ENCODE data around the gene SFRP5.

Gene SFRP5

GRCh38 chr10:97771913-97772823 is at the start of gene SFRP5:
Gene SFRP5, minus strand, starts transcription at chr10:97771999. Its CDS starts 166 bp downstream, at chr10:97771833.
- Histone ChIP-seq H3K9ac (no peak within 1 kb of the TSS), H3K4me3 (IDR thresholded peaks at IDR 0.05; ENCODE audit: insufficient read depth, low read depth, low read length) (no peak within 1 kb of the TSS)

GRCh38 chr10:97820096-97820704 is 48.4 kb upstream of the SFRP5 start:
- Histone ChIP-seq H3K9ac (no peak overlapping the region), H3K4me3 (IDR thresholded peaks at IDR 0.05; ENCODE audit: insufficient read depth, low read depth, low read length) (no peak overlapping the region), H3K27me3 (ENCODE audit: insufficient read depth, low read depth) (no peaks in the 10 kb centered on the region), H3K4me2 (no peak overlapping the region), H4K20me1 (ENCODE audit: insufficient read depth) (no peaks in the 10 kb centered on the region), H3K4me1 (ENCODE audit: low read depth, poor library complexity, severe bottlenecking) (no peaks in the 10 kb centered on the region), H3K36me3 (ENCODE audit: insufficient read depth) (no peaks in the 10 kb centered on the region), H3K79me2 (ENCODE audit: insufficient read depth, low read depth) (no peaks in the 10 kb centered on the region), H2AFZ (ENCODE audit: low read depth) (no peak overlapping the region), H3K27ac (no peak overlapping the region)
- no peak for TF ChIP-seq CTCF (conservative IDR thresholded peaks at IDR 0.05; ENCODE audit: low read depth, low read length)

More at GRCh38 chr10:97771913-97772823, at the start of gene SFRP5:
- Histone ChIP-seq H3K4me1 (ENCODE audit: low read depth, poor library complexity, severe bottlenecking) (no peaks in the 10 kb centered on the region), H4K20me1 (ENCODE audit: insufficient read depth) (no peaks in the 10 kb centered on the region), H3K36me3 (ENCODE audit: insufficient read depth) (no peaks in the 10 kb centered on the region), H3K27ac (no peak within 1 kb of the TSS), H3K79me2 (ENCODE audit: insufficient read depth, low read depth) (no peaks in the 10 kb centered on the region), H2AFZ (ENCODE audit: low read depth) (no peak within 1 kb of the TSS), H3K27me3 (ENCODE audit: insufficient read depth, low read depth) (peaks cover 15% of the 10 kb centered on the region; the same call in 1 of the 2 replicates), H3K4me2 (no peak within 1 kb of the TSS)
- TF ChIP-seq CTCF (conservative IDR thresholded peaks at IDR 0.05; ENCODE audit: low read depth, low read length): no peak

GRCh38 chr10:97818572-97818971 is 46.8 kb upstream of the SFRP5 start:
- Histone ChIP-seq H3K9ac (no peak overlapping the region), H4K20me1 (ENCODE audit: insufficient read depth) (no peaks in the 10 kb centered on the region), H3K27me3 (ENCODE audit: insufficient read depth, low read depth) (no peaks in the 10 kb centered on the region), H3K79me2 (ENCODE audit: insufficient read depth, low read depth) (no peaks in the 10 kb centered on the region), H3K4me2 (no peak overlapping the region), H3K36me3 (ENCODE audit: insufficient read depth) (no peaks in the 10 kb centered on the region), H2AFZ (ENCODE audit: low read depth) (no peak overlapping the region), H3K27ac (no peak overlapping the region), H3K4me3 (IDR thresholded peaks at IDR 0.05; ENCODE audit: insufficient read depth, low read depth, low read length) (no peak overlapping the region), H3K4me1 (ENCODE audit: low read depth, poor library complexity, severe bottlenecking) (no peaks in the 10 kb centered on the region)
- no peak for TF ChIP-seq CTCF (conservative IDR thresholded peaks at IDR 0.05; ENCODE audit: low read depth, low read length)

- H2AFZ ChIP-seq (ENCODE audit: low read depth): no peak overlapping the region
- no peaks in the 10 kb centered on the region for H3K4me1 ChIP-seq (ENCODE audit: low read depth, poor library complexity, severe bottlenecking)
- H3K4me3 ChIP-seq (IDR thresholded peaks at IDR 0.05; ENCODE audit: insufficient read depth, low read depth, low read length): no peak overlapping the region
- H3K36me3 ChIP-seq (ENCODE audit: insufficient read depth): no peaks in the 10 kb centered on the region
- no peak for TF ChIP-seq CTCF (conservative IDR thresholded peaks at IDR 0.05; ENCODE audit: low read depth, low read length)
- H3K27ac ChIP-seq: no peak overlapping the region
- no peaks in the 10 kb centered on the region for H4K20me1 ChIP-seq (ENCODE audit: insufficient read depth)
- H3K9ac ChIP-seq: no peak overlapping the region
- H3K27me3 ChIP-seq (ENCODE audit: insufficient read depth, low read depth): no peaks in the 10 kb centered on the region
- no peak overlapping the region for H3K4me2 ChIP-seq
- H3K79me2 ChIP-seq (ENCODE audit: insufficient read depth, low read depth): no peaks in the 10 kb centered on the region
Observed at GRCh38 chr10:97816609-97817008, 44.8 kb upstream of the SFRP5 start.

Data from KMS-11 (cell line).